Neuronal stem cell (in vitro differentiated cells): ENCODE data around the gene ENDOV.

ENCODE experiments used
- DNase-seq: peaks from one replicate; pipeline ENCODE4 v3.0.0-alpha.2; 2013; ENCODE audit warnings: low spot score
- H2AFZ ChIP-seq: one replicate; pipeline ENCODE4 v1.6.1; 2013; ENCODE audit warnings: mild to moderate bottlenecking, low read length, inconsistent platforms
- H2AK5ac ChIP-seq: 2 replicates; pipeline ENCODE4 v1.6.1; 2013; ENCODE audit warnings: low read depth, mild to moderate bottlenecking, inconsistent platforms, low read length, moderate library complexity, mixed read lengths
- H2BK120ac ChIP-seq: 2 replicates; pipeline ENCODE4 v1.6.1; 2013; ENCODE audit warnings: low read depth, mild to moderate bottlenecking, inconsistent platforms, low read length, moderate library complexity, mixed read lengths
- H2BK12ac ChIP-seq: one replicate; pipeline ENCODE4 v1.6.1; 2013; ENCODE audit warnings: low read length, inconsistent platforms
- H2BK15ac ChIP-seq: 2 replicates; pipeline ENCODE4 v1.6.1; 2013; ENCODE audit warnings: mild to moderate bottlenecking, low read length, inconsistent platforms, mixed read lengths
- H2BK5ac ChIP-seq: one replicate; pipeline ENCODE4 v1.6.1; 2013; ENCODE audit warnings: inconsistent platforms, mild to moderate bottlenecking, low read length, moderate library complexity
- H3K14ac ChIP-seq: one replicate; pipeline ENCODE4 v1.6.1; 2013; ENCODE audit warnings: low read length, inconsistent platforms
- H3K18ac ChIP-seq: 2 replicates; pipeline ENCODE4 v1.6.1; 2013; ENCODE audit warnings: low read length, inconsistent platforms
- H3K23ac ChIP-seq: 2 replicates; pipeline ENCODE4 v1.6.1; 2013; ENCODE audit warnings: low read depth, mild to moderate bottlenecking, mixed read lengths, low read length, inconsistent platforms; ENCODE audit not compliant: poor library complexity
- H3K27ac ChIP-seq: replicated peaks from 3 replicates; pipeline ENCODE4 v1.5.1; 2013; ENCODE audit warnings: low read length, inconsistent platforms
- H3K27me3 ChIP-seq, 3 experiments: 2 replicates each; pipeline ENCODE4 v1.6.1; 2013; ENCODE audit warnings: low read length in 3 of 3, mild to moderate bottlenecking in 2 of 3, inconsistent platforms in 1 of 3, low read depth in 1 of 3, mixed read lengths in 1 of 3, moderate library complexity in 1 of 3; ENCODE audit not compliant: control insufficient read depth in 3 of 3, insufficient read depth in 3 of 3
- H3K36me3 ChIP-seq, 2 donors: replicated peaks in 1 of 2; 2 replicates each; pipeline ENCODE4 v1.6.1; 2013; ENCODE audit warnings: low read length in 2 of 2; ENCODE audit not compliant: control insufficient read depth in 2 of 2, insufficient read depth in 2 of 2
- H3K4ac ChIP-seq: 2 replicates; pipeline ENCODE4 v1.6.1; 2013; ENCODE audit warnings: inconsistent platforms, mild to moderate bottlenecking, low read length, moderate library complexity
- H3K4me1 ChIP-seq, 2 donors: 1 replicate in 1 of 2; 2 replicates in 1 of 2; pipeline ENCODE4 v1.6.1; 2013; ENCODE audit warnings: low read length in 2 of 2, low read depth in 1 of 2; ENCODE audit not compliant: control insufficient read depth in 2 of 2, insufficient read depth in 1 of 2
- H3K4me2 ChIP-seq: one replicate; pipeline ENCODE4 v1.6.1; 2013; ENCODE audit warnings: mild to moderate bottlenecking, low read length, inconsistent platforms; ENCODE audit not compliant: insufficient read depth, poor library complexity, severe bottlenecking
- H3K4me3 ChIP-seq, 2 donors: 2 replicates each; pipeline ENCODE4 v1.5.1; 2013; ENCODE audit warnings: low read length in 2 of 2, mild to moderate bottlenecking in 2 of 2, inconsistent platforms in 1 of 2, moderate library complexity in 1 of 2
- H3K79me1 ChIP-seq: one replicate; pipeline ENCODE4 v1.6.1; 2013; ENCODE audit warnings: low read depth, mild to moderate bottlenecking, inconsistent platforms, low read length, moderate library complexity
- H3K9ac ChIP-seq: one replicate; pipeline ENCODE4 v1.6.1; 2013; ENCODE audit warnings: mild to moderate bottlenecking, low read depth, low read length, inconsistent platforms; ENCODE audit not compliant: poor library complexity
- H3K9me3 ChIP-seq, 2 donors: replicated peaks in 1 of 2; 2 replicates each; pipeline versions ENCODE3 to v1.6.1; 2013; ENCODE audit warnings: low read length in 2 of 2, mild to moderate bottlenecking in 2 of 2, inconsistent platforms in 1 of 2, low read depth in 1 of 2, mixed read lengths in 1 of 2, moderate library complexity in 1 of 2; ENCODE audit not compliant: control insufficient read depth in 2 of 2, insufficient read depth in 1 of 2
- H4K8ac ChIP-seq: one replicate; pipeline ENCODE4 v1.6.1; 2013; ENCODE audit warnings: low read depth, mild to moderate bottlenecking, inconsistent platforms, low read length, moderate library complexity
- H4K91ac ChIP-seq: one replicate; pipeline ENCODE4 v1.6.1; 2013; ENCODE audit warnings: low read length, low read depth, mild to moderate bottlenecking, inconsistent platforms; ENCODE audit not compliant: poor library complexity
- WGBS, 2 donors: extraction: QIAGEN DNeasy Blood & Tissue Kit; methylation state at CpG; one replicate each; pipeline ENCODE4 v1.1.7; 2013; ENCODE audit warnings: missing lambda C conversion rate in 2 of 2, mixed read lengths in 1 of 2; ENCODE audit not compliant: insufficient read length in 2 of 2, insufficient replicate concordance in 1 of 2; ENCODE audit errors: extremely low coverage in 2 of 2; 5-methylcytosine and 5-hydroxymethylcytosine counted together

ENDOV gene

GRCh38 chr17:80453126-80453997 is 38.4 kb downstream of the ENDOV start:
- Histone ChIP-seq H3K18ac (no peak overlapping the region), H2AFZ (no peak overlapping the region), H3K14ac (no peak overlapping the region), H3K4me2 (no peak overlapping the region), H3K27me3 (peaks cover 0 to 22% (median 0%) of the 10 kb centered on the region in 3 experiments), H2BK120ac (no peak overlapping the region), H3K36me3 (no peaks in the 10 kb centered on the region), H3K4me1 (peaks cover 11% of the 10 kb centered on the region in 2 donors), H3K23ac (no peak overlapping the region), H2BK5ac (no peak overlapping the region), H3K4ac (no peak overlapping the region), H3K27ac (no peak overlapping the region), H3K9me3 (no peaks in the 10 kb centered on the region), H4K8ac (peak overlapping the region; percentile 68), H3K79me1 (no peaks in the 10 kb centered on the region), H2AK5ac (no peak overlapping the region), H2BK15ac (no peak overlapping the region), H4K91ac (no peak overlapping the region), H3K4me3 (peak overlapping the region; percentile 83 to 96), H2BK12ac (no peak overlapping the region), H3K9ac (peak overlapping the region; percentile 13)
- no CpG with 5 or more reads among the region's 19 CpGs for WGBS, 2 donors
- no peak for DNase-seq

GRCh38 chr17:80453998-80454556 is 39.1 kb downstream of the ENDOV start:
- Histone ChIP-seq H3K36me3 (no peaks in the 10 kb centered on the region), H3K9me3 (no peaks in the 10 kb centered on the region), H2AFZ (peak overlapping the region; percentile 97), H3K18ac (peak overlapping the region; percentile 99), H3K27me3 (peaks cover 0 to 21% (median 0%) of the 10 kb centered on the region in 3 experiments), H2BK12ac (no peak overlapping the region), H4K91ac (peak overlapping the region; percentile 56), H3K4ac (peak overlapping the region; percentile 19), H2BK120ac (peak overlapping the region; percentile 76), H3K4me2 (peak overlapping the region; percentile 89), H3K4me3 (peak overlapping the region; percentile 83 to 96), H3K27ac (peak overlapping the region; percentile 62), H3K4me1 (peaks cover 11% of the 10 kb centered on the region in 2 donors), H3K79me1 (no peaks in the 10 kb centered on the region), H3K23ac (peak overlapping the region; percentile 96), H2BK5ac (peak overlapping the region; percentile 85), H4K8ac (peak overlapping the region; percentile 68), H3K9ac (peak overlapping the region; percentile 94), H2AK5ac (peak overlapping the region; percentile 96), H3K14ac (peak overlapping the region; percentile 100), H2BK15ac (no peak overlapping the region)
- DNase-seq, result no peak
- WGBS, 2 donors, result no CpG with 5 or more reads among the region's 36 CpGs

- Histone ChIP-seq H2BK12ac (no peak overlapping the region), H3K27me3 (peaks cover 0 to 25% (median 0%) of the 10 kb centered on the region in 3 experiments), H2BK120ac (peak overlapping the region; percentile 76), H3K79me1 (no peaks in the 10 kb centered on the region), H3K9me3 (no peaks in the 10 kb centered on the region), H4K91ac (no peak overlapping the region), H3K36me3 (no peaks in the 10 kb centered on the region), H3K4me2 (peak overlapping the region; percentile 96), H4K8ac (no peak overlapping the region), H3K23ac (peak overlapping the region; percentile 96), H3K4me1 (peaks cover 11% of the 10 kb centered on the region in 2 donors), H2AFZ (peak overlapping the region; percentile 97), H3K14ac (peak overlapping the region; percentile 100), H2BK15ac (no peak overlapping the region), H3K4ac (peak overlapping the region; percentile 19), H3K9ac (peak overlapping the region; percentile 94), H3K18ac (peak overlapping the region; percentile 99), H2AK5ac (peak overlapping the region; percentile 96), H3K4me3 (peak overlapping the region; percentile 83 to 96), H2BK5ac (peak overlapping the region; percentile 85), H3K27ac (peak overlapping the region; percentile 90)
- peak; percentile 92 for DNase-seq
- no CpG with 5 or more reads among the region's 88 CpGs for WGBS, 2 donors
Observed at GRCh38 chr17:80454557-80455335, 39.8 kb downstream of the ENDOV start.
